Fibroblast of skin of abdomen (primary cell): ENCODE data around the gene DLG2.

Experiments used
- DNase-seq: peaks from one replicate; pipeline ENCODE4 v3.0.0-alpha.2; 2013

DLG2 gene

GRCh38 chr11:84164728-84165127 is 1462.4 kb downstream of the DLG2 start:
- peak; percentile 18 for DNase-seq

GRCh38 chr11:84163116-84163515 is 1464.0 kb downstream of the DLG2 start:
- no peak for DNase-seq

- no peak for DNase-seq
Measured at GRCh38 chr11:84157639-84158038, 1469.5 kb downstream of the DLG2 start.

DNA sequence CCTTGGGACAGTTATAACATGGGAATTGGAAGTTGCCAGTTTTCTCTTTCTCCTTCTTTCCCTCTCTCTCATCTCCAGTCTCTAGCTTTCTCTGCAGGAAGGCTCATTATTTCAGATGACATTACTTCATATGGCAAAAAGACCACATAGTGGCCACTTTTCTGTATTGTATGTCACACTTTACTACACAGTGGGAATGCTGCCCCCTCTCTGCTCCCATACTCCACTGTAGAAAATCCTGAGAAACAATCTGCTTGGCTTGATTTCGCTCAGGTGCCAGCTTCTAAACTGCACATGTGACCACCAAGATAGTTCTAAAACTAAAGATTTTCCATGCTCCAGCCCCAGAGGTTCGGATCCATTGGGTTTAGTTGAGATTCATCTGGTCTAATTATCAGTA is 1480.3 kb downstream of the DLG2 start:
- no peak for DNase-seq

- DNase-seq, result no peak
Measured at GRCh38 chr11:84145616-84146185, 1481.4 kb downstream of the DLG2 start.

DNA sequence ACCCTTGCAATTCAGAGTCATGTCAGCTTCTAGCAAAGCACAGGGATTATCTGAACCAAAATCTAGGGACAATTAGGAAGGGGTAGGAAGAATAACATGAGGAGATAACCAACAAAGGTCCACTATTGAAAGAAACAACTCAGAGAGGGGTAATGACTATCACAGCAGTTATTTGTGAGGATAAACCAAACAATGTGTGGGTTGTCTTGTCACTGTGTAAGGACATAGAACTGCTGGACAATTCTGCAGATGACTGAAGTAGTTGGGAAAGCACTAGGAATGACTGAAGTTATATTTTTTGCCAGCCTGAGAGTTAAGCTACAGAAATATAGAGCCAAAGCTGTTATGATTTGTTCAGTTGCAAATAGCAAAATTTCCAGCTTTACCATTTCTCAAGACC is 1482.6 kb downstream of the DLG2 start:
- DNase-seq, result no peak

DNA sequence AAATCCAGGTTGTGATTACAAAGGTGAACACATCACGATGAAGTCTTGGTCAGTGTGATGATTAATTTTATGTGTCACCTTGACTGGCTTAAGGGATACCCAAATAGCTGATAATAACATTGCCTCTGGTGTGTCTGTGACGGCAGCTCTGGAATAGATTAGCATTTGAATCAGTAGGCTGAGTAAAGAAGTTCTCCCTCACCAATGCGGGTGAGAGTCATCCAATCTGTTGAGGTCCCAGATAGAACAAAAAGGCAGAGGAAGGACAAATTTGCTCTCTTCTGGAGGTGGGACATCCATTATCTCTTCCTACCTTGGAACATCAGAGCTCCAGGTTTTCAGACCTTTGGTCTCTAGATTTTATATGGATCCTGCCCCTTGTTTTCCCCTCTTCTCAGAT is 1484.7 kb downstream of the DLG2 start:
- no peak for DNase-seq

- no peak for DNase-seq
Measured at GRCh38 chr11:84140386-84141169, 1486.6 kb downstream of the DLG2 start.

DNA sequence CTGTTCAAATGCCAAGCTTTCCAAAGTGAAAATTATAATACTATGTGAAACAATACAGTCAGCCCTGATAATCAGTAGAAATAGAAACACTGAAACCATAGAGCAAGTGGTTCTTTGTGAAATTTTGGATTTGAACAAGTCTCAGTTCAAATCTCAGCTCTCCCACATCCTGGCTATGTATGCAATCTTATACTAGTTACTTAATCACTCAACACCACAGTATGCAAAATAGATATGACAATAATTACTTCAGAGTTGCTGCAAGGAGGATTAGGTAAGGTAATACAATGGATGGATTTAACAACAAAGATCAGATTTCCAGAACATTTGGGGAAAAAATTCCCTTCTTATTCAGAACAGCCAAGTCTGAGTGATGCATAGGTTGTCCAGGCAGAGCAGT is 1489.2 kb downstream of the DLG2 start:
- DNase-seq, result no peak

- DNase-seq, result no peak
Measured at GRCh38 chr11:84137505-84137904, 1489.6 kb downstream of the DLG2 start.

DNA sequence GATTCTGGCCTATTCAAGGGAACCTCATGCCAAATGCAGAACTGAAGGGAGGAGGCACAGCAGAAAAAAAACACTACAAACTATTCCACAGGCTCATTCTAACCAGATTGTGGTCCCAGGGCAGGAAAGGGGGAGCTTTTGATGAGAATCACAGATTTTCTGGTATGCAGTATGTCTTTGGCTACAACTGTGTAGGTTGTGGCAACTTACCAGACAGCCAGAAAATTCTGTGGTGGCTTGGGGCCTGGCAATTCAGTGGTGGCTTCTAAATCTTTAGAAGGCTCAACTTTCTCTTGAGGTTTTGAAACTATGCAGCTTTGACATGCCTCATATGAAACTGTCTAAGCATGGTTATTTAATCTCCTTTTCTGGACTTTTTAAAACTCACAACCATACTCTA is 1490.2 kb downstream of the DLG2 start:
- peak; percentile 84 for DNase-seq

DNA sequence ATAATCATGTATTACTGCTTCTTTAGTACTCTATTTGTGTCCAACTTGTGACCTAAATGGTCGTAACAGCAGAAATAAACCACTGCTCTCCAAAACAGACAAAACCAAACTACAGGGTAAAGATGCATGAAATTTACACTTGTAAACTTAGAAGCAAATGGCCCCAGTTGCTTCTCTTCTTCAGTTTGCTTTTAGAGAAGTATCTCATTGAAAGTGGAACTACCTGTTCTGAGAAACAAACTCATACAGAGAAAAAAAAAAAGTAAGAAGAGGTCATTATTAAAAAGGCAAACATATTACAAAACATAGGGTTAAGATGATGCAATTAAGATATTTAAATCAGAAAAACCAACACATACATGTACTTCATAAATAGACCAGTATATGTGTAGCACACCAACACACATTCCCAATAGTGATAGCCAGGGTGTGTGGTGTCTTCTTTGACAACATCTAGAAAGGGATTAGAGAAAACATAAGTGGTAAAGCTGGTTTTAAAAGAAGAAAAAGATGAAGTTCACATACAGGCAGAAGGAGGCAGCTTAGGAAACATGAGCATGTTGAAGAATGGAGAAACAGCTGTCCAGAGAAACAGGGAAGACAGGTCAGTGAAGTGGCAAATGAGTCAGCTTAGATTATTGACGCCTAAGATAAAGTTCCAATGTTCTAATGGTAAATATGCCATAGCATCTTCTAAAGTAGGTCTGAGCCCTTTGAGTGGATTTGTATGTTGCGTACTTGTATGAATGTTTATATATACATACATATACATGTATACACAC is 1496.3 kb downstream of the DLG2 start:
- DNase-seq, result no peak

- no peak for DNase-seq
Measured at GRCh38 chr11:84129961-84130576, 1497.1 kb downstream of the DLG2 start.

DNA sequence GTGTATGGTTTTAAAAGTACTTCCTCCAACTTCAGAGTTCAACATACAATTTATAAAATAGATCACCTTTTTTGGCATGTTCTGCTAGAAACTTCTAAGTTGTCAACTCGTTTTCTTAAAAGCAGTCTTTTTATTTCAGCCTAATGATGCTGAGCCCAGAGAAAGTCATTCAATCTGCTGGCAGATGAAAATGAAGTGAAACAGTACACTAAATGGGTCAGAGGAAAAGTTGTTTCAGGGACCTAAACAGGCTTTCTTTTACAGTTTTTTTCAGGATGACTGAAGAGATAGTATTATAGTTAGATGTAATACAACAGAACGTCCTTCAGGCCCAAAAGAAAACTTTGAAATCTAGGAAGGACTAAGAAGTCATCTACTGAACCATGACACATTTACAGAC is 1498.3 kb downstream of the DLG2 start:
- DNase-seq, result no peak

GRCh38 chr11:84117394-84117793 is 1509.8 kb downstream of the DLG2 start:
- DNase-seq, result peak; percentile 12

- DNase-seq, result no peak
Measured at GRCh38 chr11:84106541-84106940, 1520.6 kb downstream of the DLG2 start.

DNA sequence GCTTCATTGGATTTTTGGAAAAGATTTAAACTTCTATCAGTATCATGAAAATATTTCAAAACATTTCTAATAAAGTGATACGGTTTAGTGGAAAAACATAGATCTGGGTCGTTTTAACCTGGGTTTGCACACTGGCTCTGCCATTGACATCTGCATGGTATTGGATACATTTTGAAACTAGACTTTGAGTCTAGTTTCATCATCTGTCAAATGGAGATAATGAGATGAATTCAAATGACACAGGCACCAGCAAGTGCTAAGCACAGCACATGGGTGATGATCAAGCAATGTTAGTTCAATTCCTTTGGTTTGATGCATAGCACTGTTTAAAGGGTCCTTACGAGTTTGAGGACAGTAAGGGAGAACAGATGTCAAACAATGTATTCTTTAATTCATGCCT is 1522.0 kb downstream of the DLG2 start:
- DNase-seq, result no peak

GRCh38 chr11:84103096-84103495 is 1524.0 kb downstream of the DLG2 start:
- DNase-seq, result no peak

GRCh38 chr11:84097186-84097585 is 1530.0 kb downstream of the DLG2 start:
- DNase-seq, result peak; percentile 8

- no peak for DNase-seq
Measured at GRCh38 chr11:84091212-84091986, 1535.7 kb downstream of the DLG2 start.

DNA sequence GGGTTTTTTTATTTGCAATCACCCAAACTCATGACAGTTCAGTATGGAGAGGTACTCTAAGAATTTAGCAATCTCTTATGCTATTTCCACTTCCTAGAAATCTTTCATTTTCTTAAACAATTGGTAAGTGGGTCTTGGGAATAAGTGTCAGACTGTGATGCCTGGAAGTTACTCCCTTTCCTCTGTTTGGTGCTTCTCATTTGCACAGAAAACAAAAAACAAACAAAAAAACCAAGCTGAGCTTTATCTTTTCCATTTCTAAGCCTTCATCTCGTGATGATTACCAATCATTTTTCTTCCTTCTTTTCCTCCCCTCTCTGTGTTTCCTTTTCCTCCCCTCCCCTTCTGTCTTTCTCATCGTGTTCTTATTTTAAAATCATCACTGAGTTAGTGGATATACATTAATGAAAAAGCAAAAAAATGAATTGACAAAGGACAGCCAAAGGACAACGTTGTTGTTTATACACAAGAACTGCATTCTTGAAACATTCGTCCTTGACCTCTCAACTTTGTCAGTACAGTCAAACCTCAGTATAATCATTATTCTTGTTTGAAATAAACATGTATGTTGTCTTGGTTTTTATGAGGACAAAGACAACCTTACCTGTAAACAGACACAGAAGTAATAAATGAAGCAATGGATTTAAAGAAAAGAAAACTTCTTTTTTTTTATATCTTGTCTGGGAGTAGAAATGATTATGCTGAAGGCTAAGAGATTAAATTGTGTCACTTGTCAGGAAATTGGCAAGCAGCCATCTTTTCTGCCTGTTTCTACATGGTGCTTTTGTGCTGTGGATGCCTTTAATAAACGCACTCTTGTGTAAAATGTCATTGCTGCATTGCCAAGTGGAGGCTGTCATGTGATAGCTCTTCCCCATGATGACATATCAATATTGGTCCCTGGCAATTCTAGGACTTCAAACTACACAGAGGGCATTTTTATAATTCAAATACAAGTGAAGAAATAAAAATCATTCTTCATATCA is 1537.8 kb downstream of the DLG2 start:
- no peak for DNase-seq
